ENCODE measurements around the gene NFYC.

Gene NFYC

GRCh38 chr1:40750451-40750908 lies 59.0 kb downstream of the NFYC start:
- no peak overlapping the region for H3K27ac ChIP-seq (ENCODE audit: low read depth, low read length, severe bottlenecking)
- peaks cover 75% of the 10 kb centered on the region for H3K36me3 ChIP-seq (ENCODE audit: control insufficient read depth, insufficient read depth, low read length)
- H3K4me3 ChIP-seq (ENCODE audit: extremely low read depth, insufficient read depth, low read length, poor library complexity, severe bottlenecking), result no peak overlapping the region
- no CpG with 5 or more reads among the region's 2 CpGs for WGBS, 2 experiments (ENCODE audit: insufficient coverage in 2 of 2)
- no peaks in the 10 kb centered on the region for H3K4me1 ChIP-seq (ENCODE audit: control insufficient read depth, insufficient read depth, low read length, poor library complexity, severe bottlenecking)
- no peaks in the 10 kb centered on the region for H3K9me3 ChIP-seq (ENCODE audit: control insufficient read depth, low read length)

- no peak overlapping the region for H3K4me3 ChIP-seq (ENCODE audit: extremely low read depth, insufficient read depth, low read length, poor library complexity, severe bottlenecking)
- H3K4me1 ChIP-seq (ENCODE audit: control insufficient read depth, insufficient read depth, low read length, poor library complexity, severe bottlenecking), result no peaks in the 10 kb centered on the region
- peaks cover 80% of the 10 kb centered on the region for H3K36me3 ChIP-seq (ENCODE audit: control insufficient read depth, insufficient read depth, low read length)
- WGBS, 2 experiments (ENCODE audit: insufficient coverage in 2 of 2), result 100% methylated on average over 2 to 3 of the region's 4 CpGs
- H3K9me3 ChIP-seq (ENCODE audit: control insufficient read depth, low read length), result no peaks in the 10 kb centered on the region
- no peak overlapping the region for H3K27ac ChIP-seq (ENCODE audit: low read depth, low read length, severe bottlenecking)
Observed at GRCh38 chr1:40751802-40752201, 60.3 kb downstream of the NFYC start.

GRCh38 chr1:40753142-40753882 lies 61.8 kb downstream of the NFYC start:
- Histone ChIP-seq H3K27ac (ENCODE audit: low read depth, low read length, severe bottlenecking) (no peak overlapping the region), H3K9me3 (ENCODE audit: control insufficient read depth, low read length) (no peaks in the 10 kb centered on the region), H3K36me3 (ENCODE audit: control insufficient read depth, insufficient read depth, low read length) (peaks cover 81% of the 10 kb centered on the region), H3K4me3 (ENCODE audit: extremely low read depth, insufficient read depth, low read length, poor library complexity, severe bottlenecking) (no peak overlapping the region), H3K4me1 (ENCODE audit: control insufficient read depth, insufficient read depth, low read length, poor library complexity, severe bottlenecking) (no peaks in the 10 kb centered on the region)
- WGBS, 2 experiments (ENCODE audit: insufficient coverage in 2 of 2), result 95 to 96% methylated on average over 4 to 7 of the region's 8 CpGs

- no peaks in the 10 kb centered on the region for H3K9me3 ChIP-seq (ENCODE audit: control insufficient read depth, low read length)
- WGBS, 2 experiments (ENCODE audit: insufficient coverage in 2 of 2), result 87 to 98% methylated on average over 7 to 8 of the region's 8 CpGs
- H3K27ac ChIP-seq (ENCODE audit: low read depth, low read length, severe bottlenecking), result no peak overlapping the region
- no peaks in the 10 kb centered on the region for H3K4me1 ChIP-seq (ENCODE audit: control insufficient read depth, insufficient read depth, low read length, poor library complexity, severe bottlenecking)
- peaks cover 83% of the 10 kb centered on the region for H3K36me3 ChIP-seq (ENCODE audit: control insufficient read depth, insufficient read depth, low read length)
- H3K4me3 ChIP-seq (ENCODE audit: extremely low read depth, insufficient read depth, low read length, poor library complexity, severe bottlenecking), result no peak overlapping the region
Observed at GRCh38 chr1:40754201-40754600, 62.7 kb downstream of the NFYC start.

DNA sequence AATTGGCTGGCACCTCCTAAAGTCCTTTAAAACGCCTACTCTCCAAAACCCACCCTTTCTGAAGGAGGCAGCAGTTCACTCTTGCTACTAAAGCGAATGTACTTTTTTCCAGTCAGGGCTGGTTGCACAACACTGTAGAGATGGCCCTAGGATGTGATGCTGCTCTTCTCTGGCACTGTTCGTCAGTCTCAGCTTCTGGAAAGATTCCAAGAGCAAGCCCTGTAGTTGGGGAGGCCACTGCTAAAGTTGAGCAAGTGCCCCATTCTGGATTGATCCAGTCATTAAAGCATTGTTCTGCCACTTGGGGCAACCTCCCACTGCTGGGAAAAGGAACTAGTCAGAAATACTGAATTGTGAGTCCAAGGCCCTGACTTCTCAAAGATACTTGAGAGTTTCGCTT lies 63.6 kb downstream of the NFYC start:
- H3K36me3 ChIP-seq (ENCODE audit: control insufficient read depth, insufficient read depth, low read length), result peaks cover 84% of the 10 kb centered on the region
- H3K4me3 ChIP-seq (ENCODE audit: extremely low read depth, insufficient read depth, low read length, poor library complexity, severe bottlenecking), result no peak overlapping the region
- WGBS, 2 experiments (ENCODE audit: insufficient coverage in 2 of 2), result 84 to 90% methylated on average over 4 of the region's 4 CpGs
- no peak overlapping the region for H3K27ac ChIP-seq (ENCODE audit: low read depth, low read length, severe bottlenecking)
- no peaks in the 10 kb centered on the region for H3K9me3 ChIP-seq (ENCODE audit: control insufficient read depth, low read length)
- H3K4me1 ChIP-seq (ENCODE audit: control insufficient read depth, insufficient read depth, low read length, poor library complexity, severe bottlenecking), result no peaks in the 10 kb centered on the region

DNA sequence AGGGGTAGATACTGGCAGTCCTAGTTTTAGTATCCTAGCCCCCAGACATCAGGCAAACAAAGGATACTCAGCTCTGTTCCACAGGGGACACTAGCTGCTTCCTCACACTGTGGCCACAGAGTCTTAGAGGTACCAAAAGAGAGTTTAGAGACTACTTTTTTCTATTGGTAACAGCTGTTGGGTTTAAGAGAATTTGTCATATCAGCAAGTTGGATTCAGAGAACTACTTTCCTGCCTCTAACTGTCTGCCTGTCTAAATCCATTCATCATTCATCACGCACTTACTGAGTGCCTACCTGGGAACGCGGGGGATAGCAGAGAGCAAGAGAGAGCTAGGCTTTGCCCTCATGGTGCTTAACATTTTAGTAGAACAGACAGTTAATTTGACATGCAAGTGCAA lies 65.0 kb downstream of the NFYC start:
- H3K36me3 ChIP-seq (ENCODE audit: control insufficient read depth, insufficient read depth, low read length), result peaks cover 85% of the 10 kb centered on the region

GRCh38 chr1:40757084-40757483 lies 65.6 kb downstream of the NFYC start:
- H3K4me3 ChIP-seq (ENCODE audit: extremely low read depth, insufficient read depth, low read length, poor library complexity, severe bottlenecking), result no peak overlapping the region
- 93 to 100% methylated on average over 4 to 5 of the region's 8 CpGs for WGBS, 2 experiments (ENCODE audit: insufficient coverage in 2 of 2)
- H3K4me1 ChIP-seq (ENCODE audit: control insufficient read depth, insufficient read depth, low read length, poor library complexity, severe bottlenecking), result no peaks in the 10 kb centered on the region
- H3K9me3 ChIP-seq (ENCODE audit: control insufficient read depth, low read length), result no peaks in the 10 kb centered on the region
- H3K27ac ChIP-seq (ENCODE audit: low read depth, low read length, severe bottlenecking), result no peak overlapping the region
- peaks cover 85% of the 10 kb centered on the region for H3K36me3 ChIP-seq (ENCODE audit: control insufficient read depth, insufficient read depth, low read length)

More for the DNA sequence above, 65.0 kb downstream of the NFYC start:
- no peak overlapping the region for H3K27ac ChIP-seq (ENCODE audit: low read depth, low read length, severe bottlenecking)
- H3K4me3 ChIP-seq (ENCODE audit: extremely low read depth, insufficient read depth, low read length, poor library complexity, severe bottlenecking), result no peak overlapping the region
- 96 to 100% methylated on average over 3 of the region's 3 CpGs for WGBS, 2 experiments (ENCODE audit: insufficient coverage in 2 of 2)
- H3K9me3 ChIP-seq (ENCODE audit: control insufficient read depth, low read length), result no peaks in the 10 kb centered on the region
- H3K4me1 ChIP-seq (ENCODE audit: control insufficient read depth, insufficient read depth, low read length, poor library complexity, severe bottlenecking), result no peaks in the 10 kb centered on the region

GRCh38 chr1:40758004-40758403 lies 66.5 kb downstream of the NFYC start:
- H3K36me3 ChIP-seq (ENCODE audit: control insufficient read depth, insufficient read depth, low read length), result peaks cover 89% of the 10 kb centered on the region
- no peak overlapping the region for H3K4me3 ChIP-seq (ENCODE audit: extremely low read depth, insufficient read depth, low read length, poor library complexity, severe bottlenecking)
- H3K27ac ChIP-seq (ENCODE audit: low read depth, low read length, severe bottlenecking), result no peak overlapping the region
- no peaks in the 10 kb centered on the region for H3K9me3 ChIP-seq (ENCODE audit: control insufficient read depth, low read length)
- WGBS, 2 experiments (ENCODE audit: insufficient coverage in 2 of 2), result 91 to 92% methylated on average over 6 to 7 of the region's 7 CpGs
- H3K4me1 ChIP-seq (ENCODE audit: control insufficient read depth, insufficient read depth, low read length, poor library complexity, severe bottlenecking), result no peaks in the 10 kb centered on the region

GRCh38 chr1:40758578-40759343 lies 67.3 kb downstream of the NFYC start:
- Histone ChIP-seq H3K36me3 (ENCODE audit: control insufficient read depth, insufficient read depth, low read length) (peaks cover 88% of the 10 kb centered on the region), H3K9me3 (ENCODE audit: control insufficient read depth, low read length) (no peaks in the 10 kb centered on the region), H3K27ac (ENCODE audit: low read depth, low read length, severe bottlenecking) (no peak overlapping the region), H3K4me1 (ENCODE audit: control insufficient read depth, insufficient read depth, low read length, poor library complexity, severe bottlenecking) (no peaks in the 10 kb centered on the region), H3K4me3 (ENCODE audit: extremely low read depth, insufficient read depth, low read length, poor library complexity, severe bottlenecking) (no peak overlapping the region)
- WGBS, 2 experiments (ENCODE audit: insufficient coverage in 2 of 2), result 91 to 93% methylated on average over 4 of the region's 6 CpGs

DNA sequence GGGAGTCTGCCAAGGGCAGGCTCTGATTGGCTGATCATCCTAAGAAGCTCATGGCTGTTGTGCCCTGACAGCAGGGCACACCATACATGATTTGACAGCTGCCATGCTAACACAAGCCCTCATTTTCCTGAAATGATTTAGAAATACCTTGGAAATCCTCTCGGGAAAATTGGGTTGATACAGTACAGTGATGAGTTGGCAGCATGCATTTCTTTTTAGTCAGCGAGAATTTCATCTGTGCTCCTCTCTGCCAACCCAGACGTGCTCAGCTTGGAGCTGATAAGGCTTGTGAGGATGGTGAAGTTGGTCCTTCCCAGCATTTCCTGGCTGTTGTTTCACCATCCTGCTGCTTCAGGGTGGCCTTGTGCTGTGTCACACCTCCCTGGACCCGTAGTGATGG lies 69.5 kb downstream of the NFYC start:
- WGBS, 2 experiments (ENCODE audit: insufficient coverage in 2 of 2), result 89 to 98% methylated on average over 3 to 4 of the region's 4 CpGs
- no peak overlapping the region for H3K27ac ChIP-seq (ENCODE audit: low read depth, low read length, severe bottlenecking)
- no peaks in the 10 kb centered on the region for H3K9me3 ChIP-seq (ENCODE audit: control insufficient read depth, low read length)
- peaks cover 7% of the 10 kb centered on the region for H3K4me1 ChIP-seq (ENCODE audit: control insufficient read depth, insufficient read depth, low read length, poor library complexity, severe bottlenecking)
- no peak overlapping the region for H3K4me3 ChIP-seq (ENCODE audit: extremely low read depth, insufficient read depth, low read length, poor library complexity, severe bottlenecking)
- H3K36me3 ChIP-seq (ENCODE audit: control insufficient read depth, insufficient read depth, low read length), result peaks cover 84% of the 10 kb centered on the region

All from mesodermal cell (in vitro differentiated cells).